KMS-11 (cell line): ENCODE measurements around the gene RYR1.

Experiments
- H2AFZ ChIP-seq: fragments of 200-600 bp; sonication (generic); 2 replicates; pipeline ENCODE4 v1.6.1; 2016; ENCODE audit warnings: antibody characterized with exemption, mixed run types, low read depth
- H3K27ac ChIP-seq: fragments of 200-600 bp; sonication (generic); 2 replicates; pipeline ENCODE4 v1.6.1; 2016; ENCODE audit warnings: mild to moderate bottlenecking, mixed run types
- H3K27me3 ChIP-seq: fragments of 200-600 bp; sonication (generic); 2 replicates; pipeline ENCODE4 v1.6.1; 2017; ENCODE audit warnings: mild to moderate bottlenecking, low read depth, mixed run types, moderate library complexity; ENCODE audit not compliant: insufficient read depth
- H3K36me3 ChIP-seq: fragments of 200-600 bp; sonication (generic); 2 replicates; pipeline ENCODE4 v1.6.1; 2017; ENCODE audit warnings: mild to moderate bottlenecking, mixed run types; ENCODE audit not compliant: insufficient read depth
- H3K4me1 ChIP-seq: fragments of 200-600 bp; sonication (generic); 2 replicates; pipeline ENCODE4 v1.6.1; 2016; ENCODE audit warnings: mild to moderate bottlenecking, low read depth, mixed run types; ENCODE audit not compliant: poor library complexity, severe bottlenecking
- H3K4me2 ChIP-seq: fragments of 200-600 bp; sonication (generic); 2 replicates; pipeline ENCODE4 v1.7.0; 2016; ENCODE audit warnings: mild to moderate bottlenecking, mixed run types
- H3K4me3 ChIP-seq: fragments of 200-600 bp; sonication (generic); IDR thresholded peaks from 2 replicates; pipeline ENCODE4 v1.6.1; 2017; ENCODE audit warnings: low read depth, low read length, mixed read lengths; ENCODE audit not compliant: insufficient read depth
- H3K79me2 ChIP-seq: fragments of 200-600 bp; sonication (generic); 2 replicates; pipeline ENCODE4 v1.6.1; 2016; ENCODE audit warnings: low read depth, mixed run types; ENCODE audit not compliant: insufficient read depth
- H3K9ac ChIP-seq: fragments of 200-600 bp; sonication (generic); 2 replicates; pipeline ENCODE4 v1.6.1; 2016; ENCODE audit warnings: mild to moderate bottlenecking, mixed run types
- H4K20me1 ChIP-seq: fragments of 200-600 bp; sonication (generic); 2 replicates; pipeline ENCODE4 v1.6.1; 2016; ENCODE audit warnings: mild to moderate bottlenecking, mixed run types; ENCODE audit not compliant: insufficient read depth
- CTCF ChIP-seq: fragments of 200-600 bp; sonication (generic); conservative IDR thresholded peaks from 2 replicates; pipeline ENCODE4 v1.6.1; 2017; ENCODE audit warnings: low read depth, mild to moderate bottlenecking, antibody characterized with exemption, low read length, moderate library complexity, mixed read lengths

Gene RYR1

GRCh38 chr19:38437295-38437694 is 3.8 kb downstream of the RYR1 start:
- no peak overlapping the region for H3K9ac ChIP-seq
- no peak overlapping the region for H3K4me2 ChIP-seq
- no peak overlapping the region for H2AFZ ChIP-seq
- no peaks in the 10 kb centered on the region for H4K20me1 ChIP-seq
- no peaks in the 10 kb centered on the region for H3K4me1 ChIP-seq
- no peak overlapping the region for H3K4me3 ChIP-seq
- no peak for TF ChIP-seq CTCF
- no peak overlapping the region for H3K27ac ChIP-seq
- H3K36me3 ChIP-seq: no peaks in the 10 kb centered on the region
- peaks cover 3% of the 10 kb centered on the region; the same call in 1 of the 2 replicates for H3K27me3 ChIP-seq
- no peaks in the 10 kb centered on the region for H3K79me2 ChIP-seq

DNA sequence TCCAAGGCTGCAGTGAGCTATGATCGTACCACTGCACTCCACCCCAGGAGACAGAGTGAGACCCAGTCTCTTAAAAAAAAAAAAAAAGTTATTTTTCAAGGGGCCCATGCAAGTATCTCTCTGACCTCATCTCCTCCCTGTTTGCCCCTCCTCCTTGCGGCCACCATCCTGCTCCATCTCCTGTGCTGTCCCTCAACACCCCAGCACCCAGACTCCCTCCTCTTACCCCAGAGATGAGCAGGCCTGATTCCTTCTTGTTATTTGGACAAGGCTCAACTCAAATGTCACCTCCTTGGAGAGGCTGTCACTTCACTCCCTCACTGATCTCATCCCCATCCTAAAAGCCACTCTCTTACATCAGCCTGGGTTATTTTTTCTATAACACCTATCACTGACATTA is 4.4 kb downstream of the RYR1 start:
- no peak overlapping the region for H3K9ac ChIP-seq
- H3K36me3 ChIP-seq: no peaks in the 10 kb centered on the region
- no peak overlapping the region for H3K27ac ChIP-seq
- H3K4me2 ChIP-seq: no peak overlapping the region
- no peak overlapping the region for H2AFZ ChIP-seq
- TF ChIP-seq CTCF: no peak
- no peaks in the 10 kb centered on the region for H3K79me2 ChIP-seq
- H3K4me1 ChIP-seq: no peaks in the 10 kb centered on the region
- peaks cover 6% of the 10 kb centered on the region; the same call in 1 of the 2 replicates for H3K27me3 ChIP-seq
- H4K20me1 ChIP-seq: no peaks in the 10 kb centered on the region
- H3K4me3 ChIP-seq: no peak overlapping the region

DNA sequence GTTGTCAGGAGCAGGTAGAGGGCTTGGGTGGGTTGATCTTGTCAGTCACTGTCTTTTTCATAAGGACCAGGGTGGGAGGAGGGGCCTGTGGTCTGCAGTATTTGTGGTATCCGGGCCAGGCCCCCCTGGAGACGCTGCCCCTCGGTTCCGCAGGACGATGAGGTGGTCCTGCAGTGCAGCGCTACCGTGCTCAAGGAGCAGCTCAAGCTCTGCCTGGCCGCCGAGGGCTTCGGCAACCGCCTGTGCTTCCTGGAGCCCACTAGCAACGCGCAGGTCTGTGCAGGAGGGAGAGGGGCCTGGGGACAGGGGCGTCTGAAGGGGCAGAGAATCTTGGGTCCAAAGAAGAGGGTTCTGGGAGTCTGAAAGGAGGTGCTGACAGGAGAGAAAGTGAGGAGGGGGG is 7.1 kb downstream of the RYR1 start:
- H3K36me3 ChIP-seq: no peaks in the 10 kb centered on the region

DNA sequence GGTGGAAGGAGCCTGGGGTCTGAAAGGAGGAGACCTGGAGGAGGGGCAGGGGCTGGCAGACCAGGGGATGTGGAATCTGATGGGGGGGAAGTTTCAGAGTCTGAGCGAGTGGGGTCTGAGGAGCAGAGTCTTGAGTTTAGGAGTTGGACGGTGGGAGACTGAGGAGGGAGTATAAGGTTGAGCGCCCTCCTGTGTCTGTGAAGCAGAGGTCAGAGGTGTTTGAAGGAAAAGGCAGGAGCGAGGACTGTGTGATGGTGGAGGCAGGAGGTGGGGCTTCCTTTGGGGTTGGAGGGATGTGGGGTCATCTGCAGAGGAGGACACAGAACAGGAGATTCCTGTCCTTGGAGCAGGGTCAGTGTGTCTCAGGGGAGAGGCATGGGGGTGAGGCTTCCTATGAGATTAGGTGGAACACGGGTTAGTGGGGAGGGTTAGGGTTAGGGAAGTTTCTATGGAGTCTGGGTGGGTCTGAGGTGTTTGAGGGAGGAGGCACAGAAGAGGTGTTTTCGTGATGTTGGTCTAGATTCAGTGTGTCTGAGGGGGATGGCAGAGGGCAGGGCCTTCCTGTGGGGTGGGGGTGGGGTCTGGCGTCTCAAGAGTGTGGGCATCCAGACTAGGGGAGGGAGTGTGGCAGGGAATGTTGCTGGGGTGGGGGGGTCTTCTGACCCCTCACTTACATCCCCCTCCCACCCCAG is 8.3 kb downstream of the RYR1 start:
- Histone ChIP-seq H3K4me2 (no peak overlapping the region), H3K4me1 (no peaks in the 10 kb centered on the region), H3K27ac (no peak overlapping the region), H4K20me1 (no peaks in the 10 kb centered on the region), H3K9ac (no peak overlapping the region), H3K4me3 (no peak overlapping the region), H3K36me3 (no peaks in the 10 kb centered on the region), H2AFZ (no peak overlapping the region), H3K27me3 (peaks cover 8% of the 10 kb centered on the region; the same call in 1 of the 2 replicates), H3K79me2 (no peaks in the 10 kb centered on the region)
- no peak for TF ChIP-seq CTCF

More for the DNA sequence above, 7.1 kb downstream of the RYR1 start:
- H3K9ac ChIP-seq: no peak overlapping the region
- no peaks in the 10 kb centered on the region for H3K4me1 ChIP-seq
- no peaks in the 10 kb centered on the region for H4K20me1 ChIP-seq
- TF ChIP-seq CTCF: no peak
- H3K27ac ChIP-seq: no peak overlapping the region
- no peak overlapping the region for H3K4me3 ChIP-seq
- H3K27me3 ChIP-seq: peaks cover 11% of the 10 kb centered on the region; the same call in 1 of the 2 replicates
- no peaks in the 10 kb centered on the region for H3K79me2 ChIP-seq
- H3K4me2 ChIP-seq: no peak overlapping the region
- no peak overlapping the region for H2AFZ ChIP-seq
